ENCODE data around the gene GFOD1.
"Not testable (repeated sequence)": the region's sequence is repeated elsewhere in the genome, so short reads cannot be mapped to it uniquely, and the experiment has no call there.

The GFOD1 gene

DNA sequence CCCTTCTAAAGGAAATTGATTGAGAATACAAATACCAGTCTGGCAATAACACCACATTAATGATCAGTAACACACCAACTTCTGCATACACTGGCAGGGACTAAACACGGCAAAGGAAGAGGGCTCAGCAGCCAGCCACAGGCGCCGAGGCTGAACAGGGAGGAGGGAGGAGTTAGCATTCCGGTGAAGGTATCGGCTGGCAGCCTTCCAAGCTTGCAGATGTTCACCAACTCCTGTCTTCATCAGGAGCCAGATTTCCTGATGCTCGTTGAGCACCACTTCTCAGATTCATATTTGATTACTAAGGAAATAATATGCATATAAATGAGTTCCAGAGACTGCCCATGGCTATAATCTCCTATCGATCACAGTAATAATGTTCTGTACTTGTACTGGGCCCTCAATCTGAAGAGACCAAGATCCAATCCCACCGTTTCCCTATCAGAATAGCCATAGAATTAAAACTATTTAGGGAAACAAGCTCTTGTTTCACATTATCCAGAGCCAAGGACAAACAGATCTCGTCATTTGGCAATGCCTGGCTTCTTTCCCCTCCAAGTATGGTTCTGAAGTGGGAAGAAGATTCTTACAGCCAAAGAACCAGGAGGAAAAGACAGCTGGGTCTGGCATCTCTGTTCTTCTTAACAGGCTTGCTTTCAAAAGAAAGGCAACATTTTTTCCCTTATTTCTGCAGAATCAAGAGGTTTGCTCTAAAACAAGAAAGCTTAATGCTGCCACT, 42.2 kb downstream of the GFOD1 start:
- Histone ChIP-seq H3K27me3 (ENCODE audit: control insufficient read depth, insufficient read depth, low read length, poor library complexity, severe bottlenecking) (no peaks in the 10 kb centered on the region), H3K27ac (ENCODE audit: insufficient read depth, low read depth, low read length, poor library complexity, severe bottlenecking) (no peak overlapping the region), H3K4me3 (ENCODE audit: insufficient read depth, low read depth, low read length) (no peak overlapping the region), H3K9me3 (ENCODE audit: control insufficient read depth, low read length) (no peaks in the 10 kb centered on the region), H3K36me3 (ENCODE audit: control insufficient read depth, insufficient read depth, low read length) (no peaks in the 10 kb centered on the region), H3K4me1 (ENCODE audit: control insufficient read depth, insufficient read depth, low read length) (peaks cover 15% of the 10 kb centered on the region)
- WGBS, 2 experiments = 44 to 50% methylated on average over 8 to 9 of the region's 9 CpGs

DNA sequence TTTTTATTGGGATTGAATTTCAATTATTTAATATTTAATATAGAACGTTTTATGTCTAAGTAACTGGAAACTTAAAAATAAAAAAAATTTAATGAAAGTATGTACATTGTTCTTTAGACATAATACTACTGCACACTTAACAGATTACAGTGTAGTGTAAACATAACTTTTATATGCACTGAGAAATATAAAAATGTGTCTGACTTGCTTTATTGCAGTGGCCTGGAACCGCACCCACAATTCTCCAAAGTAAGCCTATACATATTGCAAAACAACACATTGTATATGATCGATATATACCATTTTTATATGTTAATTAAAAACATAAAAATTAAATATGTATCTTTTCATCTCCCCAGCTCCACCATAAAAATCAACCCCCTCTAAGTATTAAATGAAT, 42.8 kb downstream of the GFOD1 start:
- Histone ChIP-seq H3K27ac (ENCODE audit: insufficient read depth, low read depth, low read length, poor library complexity, severe bottlenecking) (no peak overlapping the region), H3K27me3 (ENCODE audit: control insufficient read depth, insufficient read depth, low read length, poor library complexity, severe bottlenecking) (no peaks in the 10 kb centered on the region), H3K4me3 (ENCODE audit: insufficient read depth, low read depth, low read length) (no peak overlapping the region), H3K9me3 (ENCODE audit: control insufficient read depth, low read length) (no peaks in the 10 kb centered on the region), H3K36me3 (ENCODE audit: control insufficient read depth, insufficient read depth, low read length) (no peaks in the 10 kb centered on the region), H3K4me1 (ENCODE audit: control insufficient read depth, insufficient read depth, low read length) (peaks cover 15% of the 10 kb centered on the region)
- WGBS, 2 experiments = no CpG with 5 or more reads among the region's 3 CpGs

- H3K36me3 ChIP-seq (ENCODE audit: control insufficient read depth, insufficient read depth, low read length); H3K9me3 ChIP-seq (ENCODE audit: control insufficient read depth, low read length); H3K4me3 ChIP-seq (ENCODE audit: insufficient read depth, low read depth, low read length); H3K27ac ChIP-seq (ENCODE audit: insufficient read depth, low read depth, low read length, poor library complexity, severe bottlenecking); H3K27me3 ChIP-seq (ENCODE audit: control insufficient read depth, insufficient read depth, low read length, poor library complexity, severe bottlenecking): not testable (repeated sequence)
- H3K4me1 ChIP-seq (ENCODE audit: control insufficient read depth, insufficient read depth, low read length) = peaks cover 15% of the 10 kb centered on the region
- 86 to 95% methylated on average over 6 of the region's 6 CpGs for WGBS, 2 experiments
Observed at GRCh38 chr6:13443978-13444377, 43.4 kb downstream of the GFOD1 start.

DNA sequence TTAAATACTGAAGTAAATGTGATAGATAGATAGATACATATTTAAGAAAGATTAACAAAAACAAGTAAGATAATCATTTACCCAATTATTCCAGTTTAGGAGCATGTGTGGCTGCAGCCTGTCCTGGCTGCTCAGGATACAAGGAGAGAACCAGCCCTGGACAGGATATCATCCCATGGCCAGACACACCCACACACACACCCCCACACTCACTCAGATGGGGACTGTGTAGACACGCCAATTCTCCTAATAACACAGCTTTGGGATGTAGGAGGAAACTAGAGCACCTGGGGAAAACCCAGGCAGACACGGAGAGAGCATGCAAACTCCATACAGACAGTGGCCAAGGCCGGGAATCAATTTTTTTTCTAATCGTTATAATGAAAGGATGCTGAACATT, 45.6 kb downstream of the GFOD1 start:
- 91 to 98% methylated on average over 4 of the region's 4 CpGs for WGBS, 2 experiments
- Histone ChIP-seq H3K4me3 (ENCODE audit: insufficient read depth, low read depth, low read length) (no peak overlapping the region), H3K36me3 (ENCODE audit: control insufficient read depth, insufficient read depth, low read length) (no peaks in the 10 kb centered on the region), H3K4me1 (ENCODE audit: control insufficient read depth, insufficient read depth, low read length) (peaks cover 12% of the 10 kb centered on the region), H3K27ac (ENCODE audit: insufficient read depth, low read depth, low read length, poor library complexity, severe bottlenecking) (no peak overlapping the region), H3K27me3 (ENCODE audit: control insufficient read depth, insufficient read depth, low read length, poor library complexity, severe bottlenecking) (no peaks in the 10 kb centered on the region), H3K9me3 (ENCODE audit: control insufficient read depth, low read length) (no peaks in the 10 kb centered on the region)

DNA sequence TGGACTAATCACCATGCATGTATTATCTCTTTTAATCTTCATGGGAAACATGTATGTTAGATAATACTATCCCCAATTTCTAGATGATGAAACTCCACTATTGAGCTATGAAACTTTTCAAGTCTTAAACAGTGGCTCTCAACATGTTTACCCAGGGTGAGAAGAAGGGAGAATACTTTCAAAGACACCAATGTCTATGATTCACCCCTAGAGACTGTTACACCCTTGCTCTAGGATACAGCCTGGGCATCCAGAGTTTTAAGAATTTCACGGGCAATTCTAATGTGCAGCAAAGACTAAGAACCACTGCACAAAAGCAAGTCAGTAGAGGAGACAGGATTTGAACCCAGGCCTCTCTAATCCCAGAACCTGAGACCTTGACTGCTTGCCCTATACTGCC, 47.8 kb downstream of the GFOD1 start:
- Histone ChIP-seq H3K36me3 (ENCODE audit: control insufficient read depth, insufficient read depth, low read length) (no peaks in the 10 kb centered on the region), H3K9me3 (ENCODE audit: control insufficient read depth, low read length) (no peaks in the 10 kb centered on the region), H3K27ac (ENCODE audit: insufficient read depth, low read depth, low read length, poor library complexity, severe bottlenecking) (no peak overlapping the region), H3K27me3 (ENCODE audit: control insufficient read depth, insufficient read depth, low read length, poor library complexity, severe bottlenecking) (no peaks in the 10 kb centered on the region), H3K4me3 (ENCODE audit: insufficient read depth, low read depth, low read length) (no peak overlapping the region), H3K4me1 (ENCODE audit: control insufficient read depth, insufficient read depth, low read length) (peaks cover under 1% of the 10 kb centered on the region)
- 94 to 96% methylated on average over 1 of the region's 1 CpG for WGBS, 2 experiments

DNA sequence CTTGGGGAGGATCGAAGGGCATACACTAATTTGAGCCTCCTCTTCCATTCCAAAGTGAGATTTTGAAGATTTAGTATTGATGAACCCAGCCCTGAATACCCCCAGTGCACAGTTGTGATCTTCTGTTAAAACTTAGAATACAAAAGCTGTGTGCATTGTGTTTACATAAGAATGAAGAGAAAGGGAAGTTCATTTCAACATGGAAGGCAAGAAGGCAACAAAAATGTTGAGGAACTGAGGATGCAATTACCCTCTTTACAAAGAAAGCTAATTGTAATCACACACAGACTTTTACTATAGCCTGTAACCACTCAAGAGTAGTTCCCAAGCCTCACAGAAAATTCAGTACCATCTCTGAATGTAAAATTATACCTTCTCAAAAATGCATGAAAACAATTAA, 49.3 kb downstream of the GFOD1 start:
- Histone ChIP-seq H3K27me3 (ENCODE audit: control insufficient read depth, insufficient read depth, low read length, poor library complexity, severe bottlenecking) (no peaks in the 10 kb centered on the region), H3K9me3 (ENCODE audit: control insufficient read depth, low read length) (no peaks in the 10 kb centered on the region), H3K4me1 (ENCODE audit: control insufficient read depth, insufficient read depth, low read length) (no peaks in the 10 kb centered on the region), H3K36me3 (ENCODE audit: control insufficient read depth, insufficient read depth, low read length) (no peaks in the 10 kb centered on the region), H3K4me3 (ENCODE audit: insufficient read depth, low read depth, low read length) (no peak overlapping the region), H3K27ac (ENCODE audit: insufficient read depth, low read depth, low read length, poor library complexity, severe bottlenecking) (no peak overlapping the region)
- 71 to 100% methylated on average over 1 of the region's 1 CpG for WGBS, 2 experiments

- Histone ChIP-seq H3K4me3 (ENCODE audit: insufficient read depth, low read depth, low read length) (no peak overlapping the region), H3K36me3 (ENCODE audit: control insufficient read depth, insufficient read depth, low read length) (no peaks in the 10 kb centered on the region), H3K27ac (ENCODE audit: insufficient read depth, low read depth, low read length, poor library complexity, severe bottlenecking) (no peak overlapping the region), H3K27me3 (ENCODE audit: control insufficient read depth, insufficient read depth, low read length, poor library complexity, severe bottlenecking) (no peaks in the 10 kb centered on the region), H3K4me1 (ENCODE audit: control insufficient read depth, insufficient read depth, low read length) (no peaks in the 10 kb centered on the region), H3K9me3 (ENCODE audit: control insufficient read depth, low read length) (no peaks in the 10 kb centered on the region)
- 88 to 99% methylated on average over 2 to 3 of the region's 3 CpGs for WGBS, 2 experiments
Observed at GRCh38 chr6:13437218-13437996, 50.0 kb downstream of the GFOD1 start.

- Histone ChIP-seq H3K4me1 (ENCODE audit: control insufficient read depth, insufficient read depth, low read length) (no peaks in the 10 kb centered on the region), H3K9me3 (ENCODE audit: control insufficient read depth, low read length) (no peaks in the 10 kb centered on the region), H3K36me3 (ENCODE audit: control insufficient read depth, insufficient read depth, low read length) (no peaks in the 10 kb centered on the region), H3K27me3 (ENCODE audit: control insufficient read depth, insufficient read depth, low read length, poor library complexity, severe bottlenecking) (no peaks in the 10 kb centered on the region), H3K4me3 (ENCODE audit: insufficient read depth, low read depth, low read length) (no peak overlapping the region), H3K27ac (ENCODE audit: insufficient read depth, low read depth, low read length, poor library complexity, severe bottlenecking) (no peak overlapping the region)
- WGBS, 2 experiments = 97% methylated on average over 7 of the region's 7 CpGs
Observed at GRCh38 chr6:13436399-13437217, 50.8 kb downstream of the GFOD1 start.

DNA sequence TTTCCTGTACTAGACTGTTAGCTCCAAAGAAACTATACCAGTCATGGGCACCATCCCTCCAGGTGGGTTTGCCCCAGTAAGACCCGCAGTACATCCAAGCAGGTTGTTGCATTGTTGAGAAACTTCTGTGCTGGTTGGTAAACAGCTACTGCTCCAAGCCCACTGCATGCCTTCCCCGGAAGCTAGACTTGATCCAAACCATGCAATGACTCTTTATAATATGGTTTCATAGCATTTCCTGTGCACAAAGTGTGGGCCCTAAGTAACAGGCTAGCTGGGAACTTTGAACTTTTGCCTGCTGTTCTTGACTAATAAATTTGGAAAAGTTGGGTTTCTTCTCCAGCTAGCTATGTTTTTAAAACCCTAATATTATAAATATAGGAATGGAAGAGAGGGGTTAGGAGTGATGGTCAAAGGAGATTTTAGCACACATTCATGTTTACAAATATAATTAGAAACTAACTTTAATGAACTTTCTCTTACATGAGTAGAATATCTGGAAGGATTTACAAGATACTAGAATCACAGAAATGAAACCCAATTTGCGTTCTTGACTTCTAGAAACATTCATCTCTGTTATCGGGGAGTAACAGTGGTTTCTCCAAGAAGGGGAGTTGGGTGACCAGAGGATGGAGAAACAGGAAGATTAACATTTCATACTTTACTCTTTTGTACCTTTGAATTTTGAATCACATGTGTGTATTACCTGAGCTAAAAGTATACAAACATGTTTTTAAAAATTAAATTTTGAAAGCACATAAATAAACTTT, 51.7 kb downstream of the GFOD1 start:
- Histone ChIP-seq H3K27me3 (ENCODE audit: control insufficient read depth, insufficient read depth, low read length, poor library complexity, severe bottlenecking) (no peaks in the 10 kb centered on the region), H3K27ac (ENCODE audit: insufficient read depth, low read depth, low read length, poor library complexity, severe bottlenecking) (no peak overlapping the region), H3K4me3 (ENCODE audit: insufficient read depth, low read depth, low read length) (no peak overlapping the region), H3K9me3 (ENCODE audit: control insufficient read depth, low read length) (no peaks in the 10 kb centered on the region), H3K4me1 (ENCODE audit: control insufficient read depth, insufficient read depth, low read length) (no peaks in the 10 kb centered on the region), H3K36me3 (ENCODE audit: control insufficient read depth, insufficient read depth, low read length) (no peaks in the 10 kb centered on the region)
- 73 to 75% methylated on average over 4 of the region's 4 CpGs for WGBS, 2 experiments
